Measurements from ENCODE around the gene PUS7L.

PUS7L gene

GRCh38 chr12:43758728-43759563 is at the start of gene PUS7L, which contains the start of gene IRAK4:
TSS of gene PUS7L (minus strand) at chr12:43758790. CDS start at chr12:43755245, 3,545 bp downstream.
TSS of gene IRAK4 (plus strand) at chr12:43758951. CDS start at chr12:43768112, 9,161 bp downstream.
- no peaks in the 10 kb centered on the region for H3K27me3 ChIP-seq (ENCODE audit: control insufficient read depth in 1 of 2, insufficient read depth in 2 of 2, low read length in 2 of 2)
- no peaks in the 10 kb centered on the region for H3K36me3 ChIP-seq (ENCODE audit: insufficient read depth, low read length)
- H3K9ac ChIP-seq (ENCODE audit: low read length) = peak within 1 kb of the TSS; percentile 92
- H3K9me3 ChIP-seq (ENCODE audit: low read length) = no peaks in the 10 kb centered on the region
- peak within 1 kb of the TSS; percentile 53 for H3K27ac ChIP-seq (ENCODE audit: low read depth, low read length)
- H3K4me3 ChIP-seq (ENCODE audit: low read depth in 1 of 2, low read length in 2 of 2) = peak within 1 kb of the TSS; percentile 75 to 99
- peaks cover 20% of the 10 kb centered on the region for H3K4me1 ChIP-seq (ENCODE audit: insufficient read depth, low read length)

DNA sequence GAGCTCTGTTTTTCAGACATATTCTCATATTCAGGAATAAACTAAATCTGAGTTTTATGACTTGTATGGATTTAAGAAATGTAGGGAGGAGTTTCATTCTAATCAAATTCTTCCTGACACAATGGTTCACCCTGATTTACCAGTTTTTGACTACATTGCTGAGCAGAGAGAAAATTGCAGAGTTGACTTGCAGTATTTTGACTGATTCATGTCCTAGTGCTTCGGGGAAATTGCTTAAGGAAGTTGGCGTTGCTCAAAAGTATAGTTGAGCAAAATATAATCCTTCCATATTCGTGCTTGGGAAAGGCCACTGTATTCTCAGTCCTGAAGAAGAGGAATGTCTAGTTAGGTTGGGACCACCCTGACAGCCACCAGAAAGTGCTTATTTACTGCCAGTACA is 48.8 kb upstream of the PUS7L start:
- Histone ChIP-seq H3K4me3 (ENCODE audit: low read depth in 1 of 2, low read length in 2 of 2) (no peak overlapping the region), H3K9me3 (ENCODE audit: low read length) (no peaks in the 10 kb centered on the region), H3K9ac (ENCODE audit: low read length) (no peak overlapping the region), H3K4me1 (ENCODE audit: insufficient read depth, low read length) (peaks cover 17% of the 10 kb centered on the region), H3K36me3 (ENCODE audit: insufficient read depth, low read length) (no peaks in the 10 kb centered on the region), H3K27me3 (ENCODE audit: control insufficient read depth in 1 of 2, insufficient read depth in 2 of 2, low read length in 2 of 2) (no peaks in the 10 kb centered on the region), H3K27ac (ENCODE audit: low read depth, low read length) (peak overlapping the region; percentile 95)

DNA sequence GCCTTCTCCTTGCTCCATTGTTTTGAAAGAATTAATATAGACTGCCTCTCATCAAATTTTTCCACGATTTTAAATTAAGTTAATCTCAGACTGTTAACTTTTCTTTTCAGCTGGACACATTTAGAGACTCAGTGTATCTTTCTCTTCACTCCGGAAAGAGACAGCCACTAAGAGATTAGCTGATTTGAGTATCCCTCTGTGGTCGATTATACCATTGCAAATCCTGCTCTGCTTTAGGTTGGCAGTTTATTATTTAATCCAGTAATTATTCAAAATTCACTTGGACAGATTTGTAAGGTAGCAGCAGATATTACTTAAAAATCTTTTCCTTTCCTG is 48.1 kb upstream of the PUS7L start:
- Histone ChIP-seq H3K4me1 (ENCODE audit: insufficient read depth, low read length) (peaks cover 17% of the 10 kb centered on the region), H3K4me3 (ENCODE audit: low read depth in 1 of 2, low read length in 2 of 2) (peak overlapping the region; percentile 72 to 83), H3K36me3 (ENCODE audit: insufficient read depth, low read length) (no peaks in the 10 kb centered on the region), H3K27me3 (ENCODE audit: control insufficient read depth in 1 of 2, insufficient read depth in 2 of 2, low read length in 2 of 2) (no peaks in the 10 kb centered on the region), H3K9ac (ENCODE audit: low read length) (peak overlapping the region; percentile 71), H3K27ac (ENCODE audit: low read depth, low read length) (peak overlapping the region; percentile 95), H3K9me3 (ENCODE audit: low read length) (no peaks in the 10 kb centered on the region)

- Histone ChIP-seq H3K4me3 (ENCODE audit: low read depth in 1 of 2, low read length in 2 of 2) (peak within 1 kb of the TSS; percentile 72 to 83), H3K36me3 (ENCODE audit: insufficient read depth, low read length) (no peaks in the 10 kb centered on the region), H3K9ac (ENCODE audit: low read length) (peak within 1 kb of the TSS; percentile 78), H3K27ac (ENCODE audit: low read depth, low read length) (peak within 1 kb of the TSS; percentile 95), H3K27me3 (ENCODE audit: control insufficient read depth in 1 of 2, insufficient read depth in 2 of 2, low read length in 2 of 2) (no peaks in the 10 kb centered on the region), H3K4me1 (ENCODE audit: insufficient read depth, low read length) (peaks cover 17% of the 10 kb centered on the region), H3K9me3 (ENCODE audit: low read length) (no peaks in the 10 kb centered on the region)
Observed at GRCh38 chr12:43805860-43806736, 47.5 kb upstream of the PUS7L start, which contains the start of gene TWF1. TSS of gene TWF1 (minus strand) at chr12:43806317. CDS start at chr12:43806245, 72 bp downstream.

GRCh38 chr12:43805149-43805859 is 46.7 kb upstream of the PUS7L start:
- Histone ChIP-seq H3K36me3 (ENCODE audit: insufficient read depth, low read length) (peaks cover 4% of the 10 kb centered on the region), H3K27me3 (ENCODE audit: control insufficient read depth in 1 of 2, insufficient read depth in 2 of 2, low read length in 2 of 2) (no peaks in the 10 kb centered on the region), H3K4me3 (ENCODE audit: low read depth in 1 of 2, low read length in 2 of 2) (peak overlapping the region; percentile 72 to 83), H3K4me1 (ENCODE audit: insufficient read depth, low read length) (peaks cover 17% of the 10 kb centered on the region), H3K9ac (ENCODE audit: low read length) (peak overlapping the region; percentile 78), H3K9me3 (ENCODE audit: low read length) (no peaks in the 10 kb centered on the region), H3K27ac (ENCODE audit: low read depth, low read length) (peak overlapping the region; percentile 95)

- H3K4me3 ChIP-seq (ENCODE audit: low read depth in 1 of 2, low read length in 2 of 2) = no peak overlapping the region
- no peak overlapping the region for H3K9ac ChIP-seq (ENCODE audit: low read length)
- no peaks in the 10 kb centered on the region for H3K9me3 ChIP-seq (ENCODE audit: low read length)
- H3K36me3 ChIP-seq (ENCODE audit: insufficient read depth, low read length) = peaks cover 45% of the 10 kb centered on the region
- no peaks in the 10 kb centered on the region for H3K27me3 ChIP-seq (ENCODE audit: control insufficient read depth in 1 of 2, insufficient read depth in 2 of 2, low read length in 2 of 2)
- no peaks in the 10 kb centered on the region for H3K4me1 ChIP-seq (ENCODE audit: insufficient read depth, low read length)
- H3K27ac ChIP-seq (ENCODE audit: low read depth, low read length) = no peak overlapping the region
Observed at GRCh38 chr12:43797561-43798217, 39.1 kb upstream of the PUS7L start.

DNA sequence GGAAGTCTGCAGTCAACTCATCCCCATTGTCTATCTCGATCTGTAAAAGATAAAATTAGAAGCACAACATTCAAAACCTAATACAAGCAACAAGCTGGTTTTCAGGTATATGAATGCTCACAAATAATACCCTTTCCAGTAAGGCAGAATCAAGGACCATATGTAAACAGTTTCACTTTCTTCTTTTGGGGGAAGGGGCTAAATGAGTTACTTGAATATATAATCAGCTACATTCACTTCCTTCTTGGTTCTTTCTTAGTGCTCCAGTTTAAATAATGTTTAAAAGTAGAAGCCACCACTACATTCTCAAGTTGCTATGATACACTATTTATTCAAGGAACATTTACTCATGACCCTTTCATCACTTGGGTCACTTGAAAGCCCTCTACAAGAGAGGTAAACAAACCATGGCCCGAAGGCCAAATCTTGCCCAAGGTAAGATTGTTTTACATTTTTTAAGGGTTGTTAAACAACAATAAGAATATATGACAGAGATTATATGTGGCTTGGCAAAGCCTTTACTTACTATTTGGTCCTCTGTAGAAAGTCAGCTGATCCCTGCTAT is 37.2 kb upstream of the PUS7L start:
- H3K36me3 ChIP-seq (ENCODE audit: insufficient read depth, low read length) = peaks cover 45% of the 10 kb centered on the region
- H3K9me3 ChIP-seq (ENCODE audit: low read length) = no peaks in the 10 kb centered on the region
- H3K27ac ChIP-seq (ENCODE audit: low read depth, low read length) = no peak overlapping the region
- no peaks in the 10 kb centered on the region for H3K4me1 ChIP-seq (ENCODE audit: insufficient read depth, low read length)
- no peaks in the 10 kb centered on the region for H3K27me3 ChIP-seq (ENCODE audit: control insufficient read depth in 1 of 2, insufficient read depth in 2 of 2, low read length in 2 of 2)
- H3K9ac ChIP-seq (ENCODE audit: low read length) = no peak overlapping the region
- no peak overlapping the region for H3K4me3 ChIP-seq (ENCODE audit: low read depth in 1 of 2, low read length in 2 of 2)

GRCh38 chr12:43789941-43790340 is 31.4 kb upstream of the PUS7L start:
- no peak overlapping the region for H3K9ac ChIP-seq (ENCODE audit: low read length)
- no peak overlapping the region for H3K4me3 ChIP-seq (ENCODE audit: low read depth in 1 of 2, low read length in 2 of 2)
- no peak overlapping the region for H3K27ac ChIP-seq (ENCODE audit: low read depth, low read length)
- no peaks in the 10 kb centered on the region for H3K36me3 ChIP-seq (ENCODE audit: insufficient read depth, low read length)
- no peaks in the 10 kb centered on the region for H3K27me3 ChIP-seq (ENCODE audit: control insufficient read depth in 1 of 2, insufficient read depth in 2 of 2, low read length in 2 of 2)
- no peaks in the 10 kb centered on the region for H3K4me1 ChIP-seq (ENCODE audit: insufficient read depth, low read length)
- no peaks in the 10 kb centered on the region for H3K9me3 ChIP-seq (ENCODE audit: low read length)

GRCh38 chr12:43786899-43787693 is 28.5 kb upstream of the PUS7L start:
- Histone ChIP-seq H3K27ac (ENCODE audit: low read depth, low read length) (no peak overlapping the region), H3K4me1 (ENCODE audit: insufficient read depth, low read length) (no peaks in the 10 kb centered on the region), H3K9me3 (ENCODE audit: low read length) (no peaks in the 10 kb centered on the region), H3K4me3 (ENCODE audit: low read depth in 1 of 2, low read length in 2 of 2) (no peak overlapping the region), H3K9ac (ENCODE audit: low read length) (no peak overlapping the region), H3K36me3 (ENCODE audit: insufficient read depth, low read length) (peaks cover 6% of the 10 kb centered on the region), H3K27me3 (ENCODE audit: control insufficient read depth in 1 of 2, insufficient read depth in 2 of 2, low read length in 2 of 2) (no peaks in the 10 kb centered on the region)

DNA sequence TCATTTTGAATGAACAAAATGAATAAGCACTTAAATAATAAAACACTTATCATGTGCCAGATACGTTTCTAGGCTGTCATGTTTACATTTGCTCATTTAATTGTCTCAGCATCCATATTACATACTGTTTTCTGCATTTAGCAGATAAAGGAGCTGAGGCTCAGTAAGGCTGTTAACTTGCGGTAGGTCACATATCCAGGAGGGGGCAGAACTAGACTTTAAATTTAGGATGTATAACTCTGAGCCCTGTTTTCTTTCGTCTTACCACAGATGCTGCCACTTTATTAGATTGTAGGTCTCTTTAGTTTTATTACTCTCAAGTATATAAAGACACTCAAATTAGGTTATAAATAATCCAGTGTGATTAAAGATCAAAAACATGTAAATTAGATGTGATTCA is 17.9 kb upstream of the PUS7L start:
- H3K27ac ChIP-seq (ENCODE audit: low read depth, low read length) = no peak overlapping the region
- H3K36me3 ChIP-seq (ENCODE audit: insufficient read depth, low read length) = peaks cover 22% of the 10 kb centered on the region
- no peak overlapping the region for H3K4me3 ChIP-seq (ENCODE audit: low read depth in 1 of 2, low read length in 2 of 2)
- no peaks in the 10 kb centered on the region for H3K9me3 ChIP-seq (ENCODE audit: low read length)
- no peaks in the 10 kb centered on the region for H3K4me1 ChIP-seq (ENCODE audit: insufficient read depth, low read length)
- H3K27me3 ChIP-seq (ENCODE audit: control insufficient read depth in 1 of 2, insufficient read depth in 2 of 2, low read length in 2 of 2) = no peaks in the 10 kb centered on the region
- no peak overlapping the region for H3K9ac ChIP-seq (ENCODE audit: low read length)

Measured in muscle layer of colon (tissue), 2 donors.